GM19193 (cell line): ENCODE data around the gene MELK.

Experiments used
- POLR2A ChIP-seq: IDR thresholded peaks from 4 replicates; pipeline ENCODE4 v1.6.1; 2011; ENCODE audit not compliant: insufficient read depth, insufficient read length; ENCODE audit errors: extremely low read depth

Gene MELK

GRCh38 chr9:36584620-36585460 lies 12.1 kb downstream of the MELK start:
- no peak for TF ChIP-seq POLR2A

GRCh38 chr9:36590231-36590630 lies 17.5 kb downstream of the MELK start:
- TF ChIP-seq POLR2A: no peak

- no peak for TF ChIP-seq POLR2A
Measured at GRCh38 chr9:36592801-36593583, 20.3 kb downstream of the MELK start.

GRCh38 chr9:36594213-36594612 lies 21.5 kb downstream of the MELK start:
- no peak for TF ChIP-seq POLR2A

- no peak for TF ChIP-seq POLR2A
Measured at GRCh38 chr9:36597412-36598178, 24.9 kb downstream of the MELK start.

GRCh38 chr9:36598273-36598672 lies 25.6 kb downstream of the MELK start:
- TF ChIP-seq POLR2A: no peak

- TF ChIP-seq POLR2A: no peak
Measured at GRCh38 chr9:36603006-36603405, 30.3 kb downstream of the MELK start.

GRCh38 chr9:36609306-36609705 lies 36.6 kb downstream of the MELK start:
- no peak for TF ChIP-seq POLR2A

GRCh38 chr9:36622121-36622520 lies 49.4 kb downstream of the MELK start:
- TF ChIP-seq POLR2A: no peak

- no peak for TF ChIP-seq POLR2A
Measured at GRCh38 chr9:36623280-36623679, 50.6 kb downstream of the MELK start.

- TF ChIP-seq POLR2A: no peak
Measured at GRCh38 chr9:36625006-36625615, 52.4 kb downstream of the MELK start.

- no peak for TF ChIP-seq POLR2A
Measured at GRCh38 chr9:36632892-36633291, 60.2 kb downstream of the MELK start.

GRCh38 chr9:36637491-36638270 lies 65.0 kb downstream of the MELK start:
- no peak for TF ChIP-seq POLR2A

- no peak for TF ChIP-seq POLR2A
Measured at GRCh38 chr9:36640771-36641381, 68.2 kb downstream of the MELK start.

- TF ChIP-seq POLR2A: no peak
Measured at GRCh38 chr9:36642817-36643216, 70.1 kb downstream of the MELK start.
